NCI-H69 (cell line): ENCODE measurements around the gene SH3RF2.

Source experiments
- DNase-seq: peaks from one replicate; lab custom pipeline; 2025; lab: John Stamatoyannopoulos, UW

Gene SH3RF2

GRCh38 chr5:146042628-146043279, 106.4 kb downstream of the SH3RF2 start:
- peak; percentile 37 for DNase-seq

GRCh38 chr5:146043722-146044121, 107.3 kb downstream of the SH3RF2 start:
- no peak for DNase-seq

- DNase-seq, result no peak
Observed at GRCh38 chr5:146047396-146047795, 111.0 kb downstream of the SH3RF2 start.

- peak; percentile 83 for DNase-seq
Observed at GRCh38 chr5:146048994-146049703, 112.8 kb downstream of the SH3RF2 start.

- DNase-seq, result no peak
Observed at GRCh38 chr5:146049704-146050026, 113.3 kb downstream of the SH3RF2 start.

GRCh38 chr5:146050086-146050485, 113.7 kb downstream of the SH3RF2 start:
- DNase-seq, result no peak

- DNase-seq, result no peak
Observed at GRCh38 chr5:146051678-146052077, 115.3 kb downstream of the SH3RF2 start.

GRCh38 chr5:146052780-146053179, 116.4 kb downstream of the SH3RF2 start:
- DNase-seq, result peak; percentile 45

- DNase-seq, result no peak
Observed at GRCh38 chr5:146055432-146055831, 119.1 kb downstream of the SH3RF2 start.

GRCh38 chr5:146059460-146060220, 123.3 kb downstream of the SH3RF2 start:
- DNase-seq, result peak; percentile 9

GRCh38 chr5:146060221-146060585, 123.8 kb downstream of the SH3RF2 start:
- DNase-seq, result no peak

GRCh38 chr5:146066968-146067367, 130.6 kb downstream of the SH3RF2 start:
- no peak for DNase-seq

- peak; percentile 14 for DNase-seq
Observed at GRCh38 chr5:146068206-146068605, 131.8 kb downstream of the SH3RF2 start.

GRCh38 chr5:146068977-146069779, 132.8 kb downstream of the SH3RF2 start:
- DNase-seq, result no peak

GRCh38 chr5:146069780-146070099, 133.4 kb downstream of the SH3RF2 start:
- no peak for DNase-seq

- no peak for DNase-seq
Observed at GRCh38 chr5:146070746-146071145, 134.4 kb downstream of the SH3RF2 start.

GRCh38 chr5:146071171-146071570, 134.8 kb downstream of the SH3RF2 start:
- DNase-seq, result no peak

GRCh38 chr5:146072595-146072994, 136.2 kb downstream of the SH3RF2 start:
- peak; percentile 93 for DNase-seq

GRCh38 chr5:146073239-146073900, 137.0 kb downstream of the SH3RF2 start:
- DNase-seq, result peak; percentile 94

GRCh38 chr5:146076028-146076427, 139.7 kb downstream of the SH3RF2 start:
- DNase-seq, result peak; percentile 94

GRCh38 chr5:146076455-146076854, 140.1 kb downstream of the SH3RF2 start:
- DNase-seq, result peak; percentile 73

GRCh38 chr5:146078566-146078965, 142.2 kb downstream of the SH3RF2 start:
- DNase-seq, result no peak
